A549 (cell line): Measurements from ENCODE around the gene ANKRD12. TPM values are rescaled to one million over a fixed set of nuclear protein-coding genes. Genes with fewer than 3 reads are reported as not detected.

Source experiments
- ATAC-seq, 2 experiments: fragments of 200-7000 bp in 1 of 2; fragments of >200 bp in 1 of 2; cut with Nextera tagmentation in 1 of 2; cut with Tn5 transposase in 1 of 2; 3 replicates each; pipeline versions ENCODE4 v1.8.0 to v1.9.1; 2018 to 2020; ENCODE audit warnings: mild to moderate bottlenecking in 1 of 2, moderate library complexity in 1 of 2
- CTCF ChIA-PET: fragments of 300-600 bp; sonication (Branson Sonifier 250); formaldehyde crosslinking; extraction: SDS; loops from one replicate; lab custom pipeline; 2021; ENCODE audit warnings: antibody characterized with exemption, inconsistent platforms; lab: Yijun Ruan, JAX
- POLR2A ChIA-PET: fragments of 350-600 bp; formaldehyde crosslinking; extraction: SDS; loops from one replicate; lab custom pipeline; 2021; ENCODE audit warnings: antibody characterized with exemption, inconsistent platforms; lab: Yijun Ruan, JAX
- DNase-seq, 2 experiments: peaks; one replicate each; pipeline versions ENCODE4 v3.0.0 to v3.0.0-alpha.2; 2011 to 2016; ENCODE audit warnings: low read depth in 1 of 2, low spot score in 1 of 2
- FAIRE-seq: peaks from 2 replicates; lab custom pipeline; 2011; peaks lifted over from hg19 to GRCh38; lab: Jason Lieb, UNC
- H3K27ac ChIP-seq, 2 experiments: fragments of >200 bp; sonication (Bioruptor Twin); formaldehyde crosslinking; 3 replicates each; pipeline ENCODE4 v1.5.1; 2016 to 2017
- H3K4me1 ChIP-seq: fragments of >200 bp; sonication (Bioruptor Twin); formaldehyde crosslinking; 3 replicates; pipeline ENCODE4 v1.6.1; 2016
- H3K4me2 ChIP-seq: fragments of >200 bp; sonication (Bioruptor Twin); formaldehyde crosslinking; 3 replicates; pipeline ENCODE4 v1.6.1; 2016
- H3K4me3 ChIP-seq: fragments of >200 bp; sonication (Bioruptor Twin); formaldehyde crosslinking; 3 replicates; pipeline ENCODE4 v1.5.1; 2016
- H3K9me3 ChIP-seq: fragments of >200 bp; sonication (Bioruptor Twin); formaldehyde crosslinking; 3 replicates; pipeline ENCODE4 v1.6.1; 2016
- CBX8 ChIP-seq: fragments of 200-600 bp; sonication (generic); IDR thresholded peaks from 2 replicates; pipeline ENCODE4 v1.6.1; 2016
- ELK1 ChIP-seq: fragments of 150-350 bp; IDR thresholded peaks from 2 replicates; pipeline ENCODE4 v1.6.1; 2014; ENCODE audit warnings: low read depth, mild to moderate bottlenecking, low read length
- EP300 ChIP-seq, 2 experiments: fragments of >200 bp; sonication (Bioruptor Twin); formaldehyde crosslinking; IDR thresholded peaks; 2 replicates in 1 of 2; 3 replicates in 1 of 2; pipeline ENCODE4 v1.6.1; 2016 to 2017
- HES2 ChIP-seq: fragments of >200 bp; sonication (Bioruptor Twin); formaldehyde crosslinking; IDR thresholded peaks from 2 replicates; pipeline ENCODE4 v1.6.1; 2016
- HEYL ChIP-seq: fragments of 250-450 bp; sonication (Bioruptor Pico); IDR thresholded peaks from 2 replicates; pipeline ENCODE4 v1.8.0; 2021; ENCODE audit warnings: mild to moderate bottlenecking, moderate library complexity
- JUN ChIP-seq, 2 experiments: fragments of >200 bp; sonication (Bioruptor Twin); formaldehyde crosslinking; IDR thresholded peaks; 2 replicates in 1 of 2; 3 replicates in 1 of 2; pipeline ENCODE4 v1.6.1; 2016 to 2017
- NFE2L2 ChIP-seq: fragments of 150-350 bp; conservative IDR thresholded peaks from 2 replicates; pipeline ENCODE4 v1.6.1; 2014; ENCODE audit warnings: low read length
- POLR2A ChIP-seq: IDR thresholded peaks from 2 replicates; pipeline ENCODE4 v1.6.1; 2012; ENCODE audit warnings: mild to moderate bottlenecking, low read length
- POLR2AphosphoS2 ChIP-seq: conservative IDR thresholded peaks from 2 replicates; pipeline ENCODE4 v1.6.1; 2012; ENCODE audit warnings: low read length, improper control_type of control experiment, inconsistent platforms
- RAD21 ChIP-seq, 2 experiments: fragments of >200 bp in 1 of 2; sonication (Bioruptor Twin) in 1 of 2; formaldehyde crosslinking in 1 of 2; IDR thresholded peaks in 1 of 2; conservative IDR thresholded peaks in 1 of 2; 2 replicates in 1 of 2; 3 replicates in 1 of 2; pipeline ENCODE4 v1.6.1; 2012 to 2018; ENCODE audit warnings: inconsistent platforms in 1 of 2
- RARB ChIP-seq: fragments of 250-450 bp; sonication (Bioruptor Pico); IDR thresholded peaks from 2 replicates; pipeline ENCODE4 v1.8.0; 2021; ENCODE audit warnings: mild to moderate bottlenecking, moderate library complexity
- REST ChIP-seq: fragments of 200-600 bp; sonication (generic); IDR thresholded peaks from 2 replicates; pipeline ENCODE4 v1.6.1; 2016; ENCODE audit warnings: antibody characterized with exemption, mild to moderate bottlenecking, moderate library complexity
- RFX5 ChIP-seq: fragments of 450-650 bp; IDR thresholded peaks from 2 replicates; pipeline ENCODE4 v1.7.1; 2014; ENCODE audit warnings: antibody characterized with exemption, mild to moderate bottlenecking, moderate library complexity
- ZC3H11A ChIP-seq: fragments of 450-650 bp; IDR thresholded peaks from 2 replicates; pipeline ENCODE4 v1.6.1; 2014; ENCODE audit warnings: antibody characterized with exemption, mild to moderate bottlenecking
- WGBS: methylation state at CpG from one replicate; pipeline ENCODE4 v1.1.6; 2017; ENCODE audit errors: missing lambda C conversion rate; 5-methylcytosine and 5-hydroxymethylcytosine counted together
- polyA plus RNA-seq, 4 experiments: library from polyadenylated mRNA; depleted of rRNA in 3 of 4; stranded (reverse); fragments of >200 nt; fragmentation: RNase III in 1 of 4; extraction: RNeasy Plus Mini Kit Qiagen cat#74134 plus additional on column Dnase treatment in 1 of 4; gene quantifications; 2 replicates in 3 of 4; 3 replicates in 1 of 4; pipeline ENCODE4 v1.2.3, GENCODE V29; 2011 to 2017
- TF ChIP-seq, protein P1 (sequence below): fragments of 250-450 bp; sonication (Bioruptor Pico); IDR thresholded peaks from 2 replicates; pipeline ENCODE4 v1.5.0; 2020; ENCODE audit warnings: low read depth, mild to moderate bottlenecking, moderate library complexity
- TF ChIP-seq, protein P2 (sequence below): IDR thresholded peaks from 2 replicates; pipeline ENCODE4 v1.6.1; 2012; ENCODE audit warnings: low read depth, borderline replicate concordance

Gene ANKRD12
- polyA plus RNA-seq, 2 of the 4 experiments (the other 2 are of a cell fraction) = 2.7 to 7.3 TPM

GRCh38 chr18:9189491-9189890 lies 52.9 kb downstream of the ANKRD12 start:
- CTCF ChIA-PET = interaction anchor here (1.4 kb wide), 1 partner anchor 42 kb away, joined by 3 read pairs; no protein-coding TSS in a partner anchor
- no peak for ATAC-seq
- no peak for DNase-seq
- WGBS = 84% methylated on average over 2 of the region's 2 CpGs
- Histone ChIP-seq H3K4me2 (no peak overlapping the region), H3K27ac (no peak overlapping the region), H3K9me3 (no peaks in the 10 kb centered on the region), H3K4me3 (no peak overlapping the region), H3K4me1 (no peaks in the 10 kb centered on the region)
- FAIRE-seq = no peak
- POLR2A ChIA-PET = no interaction called here
- no peak for TF ChIP-seq POLR2A
- no peak for TF ChIP-seq CBX8
- no peak for TF ChIP-seq ZC3H11A
- TF ChIP-seq ELK1 = no peak
- no peak for TF ChIP-seq HEYL (CRISPR knock-in tag)
- TF ChIP-seq RARB = no peak
- TF ChIP-seq EP300 (IDR thresholded peaks at IDR 0.05) = no peak
- no peak for TF ChIP-seq NFE2L2
- TF ChIP-seq, protein P1, sequence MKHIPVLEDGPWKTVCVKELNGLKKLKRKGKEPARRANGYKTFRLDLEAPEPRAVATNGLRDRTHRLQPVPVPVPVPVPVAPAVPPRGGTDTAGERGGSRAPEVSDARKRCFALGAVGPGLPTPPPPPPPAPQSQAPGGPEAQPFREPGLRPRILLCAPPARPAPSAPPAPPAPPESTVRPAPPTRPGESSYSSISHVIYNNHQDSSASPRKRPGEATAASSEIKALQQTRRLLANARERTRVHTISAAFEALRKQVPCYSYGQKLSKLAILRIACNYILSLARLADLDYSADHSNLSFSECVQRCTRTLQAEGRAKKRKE (CRISPR knock-in tag) = no peak
- TF ChIP-seq JUN (IDR thresholded peaks at IDR 0.05) = no peak
- no peak for TF ChIP-seq RAD21 (conservative IDR thresholded peaks at IDR 0.05 in 1 of 2, IDR thresholded peaks at IDR 0.05 in 1 of 2)
- no peak for TF ChIP-seq RFX5
- TF ChIP-seq, protein P2, sequence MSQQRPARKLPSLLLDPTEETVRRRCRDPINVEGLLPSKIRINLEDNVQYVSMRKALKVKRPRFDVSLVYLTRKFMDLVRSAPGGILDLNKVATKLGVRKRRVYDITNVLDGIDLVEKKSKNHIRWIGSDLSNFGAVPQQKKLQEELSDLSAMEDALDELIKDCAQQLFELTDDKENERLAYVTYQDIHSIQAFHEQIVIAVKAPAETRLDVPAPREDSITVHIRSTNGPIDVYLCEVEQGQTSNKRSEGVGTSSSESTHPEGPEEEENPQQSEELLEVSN = no peak
- no peak for TF ChIP-seq HES2
- no peak for TF ChIP-seq POLR2AphosphoS2

DNA sequence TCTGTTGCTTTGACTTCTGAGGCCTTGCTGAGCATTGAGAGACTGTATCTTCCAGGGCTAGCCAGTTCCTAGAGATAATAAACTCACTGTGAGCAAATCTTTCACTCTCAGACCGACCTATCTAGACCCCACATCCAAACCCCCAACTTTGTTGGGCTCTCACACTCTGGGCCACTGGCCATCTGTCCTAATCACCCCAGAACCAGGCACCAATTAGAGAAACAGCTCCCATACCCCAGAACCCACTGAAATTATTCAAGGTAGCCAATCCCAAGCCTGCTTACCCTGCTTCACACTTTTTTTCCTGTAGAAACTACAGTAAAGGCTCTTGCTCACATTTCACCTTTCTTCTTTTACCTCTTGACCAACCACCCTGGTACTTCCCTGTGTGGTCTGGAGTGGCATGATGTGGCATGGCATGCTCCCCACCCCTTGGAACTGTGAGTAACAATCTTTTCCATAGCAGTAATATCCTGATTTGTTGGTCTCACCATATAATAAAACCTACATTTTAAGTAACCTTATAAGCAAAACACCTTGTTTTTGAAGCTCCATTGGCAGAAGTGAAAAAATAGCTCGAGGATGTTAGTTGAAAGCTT lies 55.2 kb downstream of the ANKRD12 start:
- CTCF ChIA-PET = no interaction called here
- Histone ChIP-seq H3K4me3 (no peak overlapping the region), H3K27ac (no peak overlapping the region), H3K4me1 (no peaks in the 10 kb centered on the region), H3K4me2 (no peak overlapping the region), H3K9me3 (no peaks in the 10 kb centered on the region)
- 62% methylated on average over 2 of the region's 2 CpGs for WGBS
- FAIRE-seq = no peak
- POLR2A ChIA-PET = no interaction called here
- no peak for TF ChIP-seq REST
- no peak for TF ChIP-seq POLR2AphosphoS2
- TF ChIP-seq, all 56 proteins: peak for 0
- DNase-seq (no peak), ATAC-seq (no peak)

- no peak for TF ChIP-seq ELK1
- no peak for TF ChIP-seq REST
- Histone ChIP-seq H3K9me3 (no peaks in the 10 kb centered on the region), H3K4me2 (no peak overlapping the region), H3K4me1 (no peaks in the 10 kb centered on the region), H3K4me3 (no peak overlapping the region), H3K27ac (no peak overlapping the region)
- WGBS = 90% methylated on average over 2 of the region's 2 CpGs
- DNase-seq (no peak), ATAC-seq (no peak), FAIRE-seq (no peak)
- ChIA-PET POLR2A (no interaction called here), CTCF (interaction anchor here (0.6 kb wide), 1 partner anchor 1470 kb away, joined by 3 read pairs; no protein-coding TSS in a partner anchor)
Measured at GRCh38 chr18:9193031-9193430, 56.5 kb downstream of the ANKRD12 start.
